Adrenal gland (tissue), 12 donors: ENCODE data around the gene CYREN. TPM values are rescaled to one million over a fixed set of nuclear protein-coding genes. Genes with fewer than 3 reads are reported as not detected.

Experiments
- DNase-seq, 7 donors: peaks; one replicate each; pipeline ENCODE4 v3.0.0-alpha.2; 2019 to 2020
- H3K27ac ChIP-seq, 5 donors: fragments of 200-600 bp; sonication (generic) in 4 of 5; 1 replicate in 3 of 5; 2 replicates in 2 of 5; pipeline versions ENCODE4 v1.5.1 to v1.8.0; 2016 to 2020; ENCODE audit warnings: mild to moderate bottlenecking in 1 of 5
- H3K27me3 ChIP-seq: fragments of 200-600 bp; 2 replicates; pipeline ENCODE4 v1.8.0; 2021
- H3K36me3 ChIP-seq, 2 donors: fragments of 200-600 bp; replicated peaks in 1 of 2; 1 replicate in 1 of 2; 2 replicates in 1 of 2; pipeline versions ENCODE4 v1.5.1 to v1.8.0; 2018 to 2022
- H3K4me1 ChIP-seq, 2 donors: fragments of 200-600 bp; replicated peaks in 1 of 2; 1 replicate in 1 of 2; 2 replicates in 1 of 2; pipeline versions ENCODE4 v1.5.1 to v1.8.0; 2018 to 2021
- H3K4me3 ChIP-seq, 4 donors: fragments of 200-600 bp; sonication (generic) in 3 of 4; one replicate each; pipeline ENCODE4 v1.5.1; 2016 to 2018
- H3K9me3 ChIP-seq, 3 donors: fragments of 200-600 bp; sonication (generic) in 1 of 3; replicated peaks in 1 of 3; 1 replicate in 2 of 3; 2 replicates in 1 of 3; pipeline versions ENCODE4 v1.5.1 to v1.8.0; 2016 to 2021
- CTCF ChIP-seq, 6 experiments: fragments of 450-650 bp in 4 of 6; fragments of 200-600 bp in 2 of 6; sonication (generic) in 1 of 6; IDR thresholded peaks; 1 replicate in 5 of 6; 2 replicates in 1 of 6; pipeline versions ENCODE4 v1.5.1 to v1.8.0; 2016 to 2021; ENCODE audit warnings: antibody characterized with exemption in 6 of 6, mild to moderate bottlenecking in 2 of 6, moderate library complexity in 1 of 6
- POLR2A ChIP-seq, 2 donors: fragments of 450-650 bp; IDR thresholded peaks; one replicate each; pipeline ENCODE4 v1.6.1; 2017; ENCODE audit warnings: antibody characterized with exemption in 2 of 2, mild to moderate bottlenecking in 2 of 2, moderate library complexity in 1 of 2
- WGBS, 4 donors: extraction: QIAGEN DNeasy Blood & Tissue Kit in 2 of 4; methylation state at CpG; one replicate each; pipeline versions ENCODE4 v1.1.5 to v1.1.7; 2013 to 2017; 5-methylcytosine and 5-hydroxymethylcytosine counted together
- intact Hi-C, 2 donors: fragments of 100-400 bp; cut with DNase I; formaldehyde crosslinking; loops; one replicate each; pipeline versions ENCODE4 v1.14.1 to v1.15.0; 2022 to 2023
- polyA plus RNA-seq, 3 donors: library from polyadenylated mRNA; stranded (reverse); fragments of 200-250 nt in 2 of 3; fragments of 350-450 nt in 1 of 3; fragmentation: Illumina TruSeq in 1 of 3; extraction: RNeasy Lipid Tissue Mini Kit (QIAGEN cat#74804) in 1 of 3; gene quantifications; one replicate each; pipeline ENCODE4 v1.2.3, GENCODE V29; 2013 to 2014
- total RNA-seq, 9 donors: library from RNA; depleted of rRNA in 4 of 9; stranded (reverse); fragments of >200 nt in 4 of 9; fragments of 120-200 nt in 1 of 9; fragmentation: NEBNext Ultra II Directional in 1 of 9; extraction: Animal tissue kit (Norgen Biotek cat#: 25700) in 1 of 9; gene quantifications; one replicate each; pipeline versions ENCODE4 v1.1.0 to v1.2.4, GENCODE V29; 2013 to 2023
- donor health status: healthy with polysubstance abuse.
- donor health status: Bipolar disorder and iron deficiency.
- donor health status: DM: yes; HTN: yes; CAD: no.
- donor health status: DM: no; HTN: no; CAD: no.
- donor health status: DM: no; HTN: no; CAD: no.
- donor health status: DM: yes; HTN: yes; CAD: no.

Gene CYREN
- total and polyA plus RNA-seq, 12 donors = 33.1 to 66.2 (median 48.5) TPM

DNA sequence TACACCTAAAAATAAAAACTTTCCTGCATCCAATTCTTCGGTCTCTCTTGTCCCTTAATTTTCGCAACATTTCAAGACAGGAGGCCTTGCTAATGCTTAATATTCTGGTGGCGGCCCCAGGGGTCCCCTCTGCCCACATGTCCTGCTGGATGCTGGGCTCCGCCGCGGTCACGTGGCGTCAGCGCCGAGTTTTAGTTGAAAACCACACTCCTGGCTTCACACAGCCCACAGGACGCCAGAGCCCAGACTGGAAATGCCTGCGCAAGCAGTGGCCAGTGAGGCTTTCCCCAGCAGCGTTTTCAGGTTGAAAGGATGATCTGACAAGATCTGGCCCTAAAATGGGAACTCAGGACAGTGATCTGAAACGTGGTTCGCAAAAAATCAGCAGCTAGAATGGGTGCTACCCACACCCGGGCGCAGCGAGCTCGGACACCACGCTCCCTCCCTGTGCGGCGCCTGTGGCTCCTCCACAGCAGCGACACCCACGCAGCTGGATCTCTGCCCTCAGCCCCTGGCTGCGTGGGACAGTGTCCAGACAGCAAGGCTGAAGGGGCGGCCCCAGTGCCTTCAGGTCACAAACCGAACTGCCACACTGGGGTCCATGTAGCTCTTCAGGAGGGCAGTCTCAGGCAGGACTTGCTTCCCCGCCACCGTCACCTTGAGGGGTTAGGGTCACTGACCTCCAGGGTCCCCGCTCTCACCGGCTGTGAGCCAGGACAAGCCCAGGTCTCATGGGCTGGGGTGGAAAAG, 11.6 kb upstream of the CYREN start:
- Histone ChIP-seq H3K4me1 (no peaks in the 10 kb centered on the region), H3K36me3 (peaks cover 0 to 33% of the 10 kb centered on the region in 2 donors), H3K4me3 (no peak overlapping the region), H3K27ac (no peak overlapping the region), H3K27me3 (no peaks in the 10 kb centered on the region), H3K9me3 (peaks cover 0 to 16% (median 0%) of the 10 kb centered on the region in 3 donors)
- DNase-seq = peak in 1 of 7 donors; percentile 36
- 96 to 98% (median 97%) methylated on average over 18 to 31 of the region's 31 CpGs for WGBS, 4 donors
- TF ChIP-seq POLR2A (IDR thresholded peaks at IDR 0.05) (no peak), CTCF (IDR thresholded peaks at IDR 0.05) (no peak)
- intact Hi-C loops = no loop called here

- no peak overlapping the region for H3K27ac ChIP-seq
- 73 to 78% (median 74%) methylated on average over 3 of the region's 3 CpGs for WGBS, 4 donors
- H3K36me3 ChIP-seq = peaks cover 0 to 26% of the 10 kb centered on the region in 2 donors
- H3K4me3 ChIP-seq = no peak overlapping the region
- no peak for DNase-seq
- H3K27me3 ChIP-seq = no peaks in the 10 kb centered on the region
- intact Hi-C loops = no loop called here
- no peaks in the 10 kb centered on the region for H3K4me1 ChIP-seq
- TF ChIP-seq CTCF (IDR thresholded peaks at IDR 0.05) (no peak), POLR2A (IDR thresholded peaks at IDR 0.05) (no peak)
- peaks cover 0 to 16% (median 0%) of the 10 kb centered on the region in 3 donors for H3K9me3 ChIP-seq
These were observed 10.9 kb upstream of the CYREN start for GRCh38 chr7:135181261-135181928.

DNA sequence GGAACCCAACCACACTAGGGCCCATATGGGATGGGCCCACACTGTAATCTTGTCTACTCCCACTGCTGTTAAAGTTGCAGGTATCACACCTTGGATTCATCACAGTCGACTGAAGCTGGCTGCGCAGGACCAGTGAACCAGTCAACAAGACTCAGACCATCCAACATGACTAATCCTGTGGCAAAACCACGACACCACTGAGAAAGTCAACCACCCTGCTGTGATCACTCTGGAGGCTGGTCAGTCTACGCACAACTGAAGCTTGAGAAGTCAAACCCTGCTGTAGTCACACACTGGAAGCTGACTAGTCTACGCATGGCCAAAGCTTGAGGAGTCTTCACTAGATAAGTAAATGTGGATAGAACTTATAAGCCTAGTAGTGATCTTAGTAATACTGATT, 9.6 kb upstream of the CYREN start:
- peaks cover 0 to 14% of the 10 kb centered on the region in 2 donors for H3K36me3 ChIP-seq
- TF ChIP-seq POLR2A (IDR thresholded peaks at IDR 0.05) (no peak), CTCF (IDR thresholded peaks at IDR 0.05) (no peak)
- intact Hi-C loops = no loop called here
- no peaks in the 10 kb centered on the region for H3K27me3 ChIP-seq
- no peak overlapping the region for H3K27ac ChIP-seq
- H3K4me3 ChIP-seq = no peak overlapping the region
- H3K9me3 ChIP-seq = peaks cover 0 to 16% (median 0%) of the 10 kb centered on the region in 3 donors
- DNase-seq = peak in 1 of 7 donors; percentile 28
- 94 to 100% (median 97%) methylated on average over 5 of the region's 5 CpGs for WGBS, 4 donors
- no peaks in the 10 kb centered on the region for H3K4me1 ChIP-seq

DNA sequence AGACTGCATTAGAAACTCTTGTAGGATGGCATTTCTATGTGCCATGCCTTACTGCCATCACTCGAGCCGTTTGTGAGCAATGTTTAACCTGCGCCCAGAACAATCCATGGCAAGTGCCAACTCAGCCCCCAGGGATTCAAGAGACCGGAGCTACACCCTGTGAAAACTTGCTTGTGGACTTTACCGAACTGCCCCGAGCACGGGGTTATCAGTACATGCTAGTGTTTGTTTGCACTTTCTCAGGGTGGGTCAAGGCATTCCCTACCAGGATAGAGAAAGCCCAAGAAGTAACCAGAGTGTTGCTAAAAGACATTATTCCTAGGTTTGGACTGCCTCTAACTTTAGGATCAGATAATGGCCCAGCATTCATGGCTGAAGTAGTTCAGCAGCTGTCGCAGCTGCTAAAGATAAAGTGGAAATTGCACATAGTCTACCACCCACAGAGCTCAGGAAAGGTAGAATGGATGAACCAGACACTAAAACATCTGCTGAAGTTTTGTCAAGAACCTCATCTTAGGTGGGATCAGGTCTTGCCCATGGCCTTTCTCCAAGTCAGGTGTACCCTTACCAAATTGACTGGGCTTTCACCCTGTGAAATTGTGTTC, 8.9 kb upstream of the CYREN start:
- WGBS, 4 donors = 93 to 97% (median 96%) methylated on average over 5 to 8 of the region's 8 CpGs
- Histone ChIP-seq H3K4me3 (no peak overlapping the region), H3K9me3 (peaks cover 0 to 16% (median 0%) of the 10 kb centered on the region in 3 donors), H3K4me1 (no peaks in the 10 kb centered on the region), H3K36me3 (peaks cover 0 to 14% of the 10 kb centered on the region in 2 donors), H3K27me3 (no peaks in the 10 kb centered on the region), H3K27ac (no peak overlapping the region)
- intact Hi-C loops = loop anchor here in 1 of 2 donors (10.0 kb wide), 1 partner anchor 485 kb away; no protein-coding TSS in a partner anchor
- TF ChIP-seq POLR2A (IDR thresholded peaks at IDR 0.05) (no peak), CTCF (IDR thresholded peaks at IDR 0.05) (no peak)
- DNase-seq = peak in 1 of 7 donors; percentile 31
